Measurements from ENCODE around the gene VSTM1.

- TF ChIP-seq GABPA (IDR thresholded peaks at IDR 0.05 in 1 of 2, conservative IDR thresholded peaks at IDR 0.05 in 1 of 2) (no peak), CTCF (IDR thresholded peaks at IDR 0.05; ENCODE audit: low read depth, low read length, missing input control) (no peak)
These were observed 70.2 kb downstream of the VSTM1 start for GRCh38 chr19:53993448-53993847.
